Endothelial cell of umbilical vein (primary cell): Measurements from ENCODE around the gene TTLL12. TPM values are rescaled to one million over a fixed set of nuclear protein-coding genes. Genes with fewer than 3 reads are reported as not detected.

Experiments
- BruUV-seq: library from RNA; stranded (reverse); fragments of 400-500 nt; replicated peaks from 2 replicates; lab custom pipeline; 2021; lab: Mats Ljungman, UMichigan
- CTCF ChIA-PET: fragments of 300-600, 350-600 bp; sonication (Branson Sonifier 250); formaldehyde crosslinking; loops from one replicate; lab custom pipeline; 2021; ENCODE audit warnings: antibody characterized with exemption, inconsistent platforms; lab: Charles Lee
- POLR2A ChIA-PET: fragments of 300-600, 350-600 bp; sonication (Branson Sonifier 250); formaldehyde crosslinking; loops from one replicate; lab custom pipeline; 2021; ENCODE audit warnings: antibody characterized with exemption, inconsistent platforms; lab: Charles Lee
- DNase-seq: peaks from one replicate; pipeline ENCODE4 v3.0.0-alpha.2; 2011; ENCODE audit warnings: low read depth, low spot score
- FAIRE-seq: peaks from 2 replicates; lab custom pipeline; 2011; peaks lifted over from hg19 to GRCh38; lab: Jason Lieb, UNC
- H2AFZ ChIP-seq: 2 replicates; pipeline ENCODE4 v1.6.0; 2012; ENCODE audit warnings: low read depth, low read length, control low read depth, inconsistent platforms
- H3K27ac ChIP-seq: 2 replicates; pipeline ENCODE4 v1.5.1; 2011; ENCODE audit warnings: low read depth, mild to moderate bottlenecking, control low read depth, low read length, moderate library complexity; ENCODE audit not compliant: insufficient read depth
- H3K27me3 ChIP-seq, 2 experiments: 2 replicates each; pipeline versions ENCODE4 v1.6.0 to v1.6.1; 2011; ENCODE audit warnings: low read length in 2 of 2, mixed read lengths in 1 of 2; ENCODE audit not compliant: control insufficient read depth in 2 of 2, insufficient read depth in 2 of 2
- H3K36me3 ChIP-seq, 2 experiments: 2 replicates in 1 of 2; 3 replicates in 1 of 2; pipeline ENCODE4 v1.5.1; 2011; ENCODE audit warnings: low read length in 2 of 2, mild to moderate bottlenecking in 1 of 2, moderate library complexity in 1 of 2; ENCODE audit not compliant: control insufficient read depth in 2 of 2, insufficient read depth in 2 of 2; ENCODE audit errors: extremely low read depth in 1 of 2
- H3K4me1 ChIP-seq: 3 replicates; pipeline ENCODE4 v1.5.1; 2011; ENCODE audit warnings: mild to moderate bottlenecking, low read length; ENCODE audit not compliant: control insufficient read depth, insufficient read depth; ENCODE audit errors: extremely low read depth
- H3K4me2 ChIP-seq: 2 replicates; pipeline ENCODE4 v1.6.1; 2011; ENCODE audit warnings: low read length, control low read depth, mixed read lengths; ENCODE audit not compliant: insufficient read depth
- H3K4me3 ChIP-seq, 3 experiments: fragments of 200-600 bp in 1 of 3; sonication (generic), shearing (Covaris generic) in 1 of 3; replicated peaks in 1 of 3; 2 replicates each; pipeline ENCODE4 v1.5.1; 2011 to 2016; ENCODE audit warnings: control low read depth in 3 of 3, low read length in 3 of 3, mild to moderate bottlenecking in 2 of 3, inconsistent platforms in 1 of 3, low read depth in 1 of 3, moderate library complexity in 1 of 3; ENCODE audit not compliant: insufficient read depth in 1 of 3
- H3K79me2 ChIP-seq: 2 replicates; pipeline ENCODE4 v1.6.0; 2012; ENCODE audit warnings: low read length, inconsistent platforms; ENCODE audit not compliant: control insufficient read depth, insufficient read depth
- H3K9ac ChIP-seq: replicated peaks from 2 replicates; pipeline ENCODE3; 2011; ENCODE audit warnings: low read length, control low read depth; ENCODE audit not compliant: insufficient read depth; ENCODE audit errors: extremely low read depth
- H3K9me1 ChIP-seq: replicated peaks from 3 replicates; pipeline ENCODE4 v1.6.0; 2011; ENCODE audit warnings: mild to moderate bottlenecking, low read length; ENCODE audit not compliant: control insufficient read depth, insufficient read depth; ENCODE audit errors: extremely low read depth
- H3K9me3 ChIP-seq: replicated peaks from 2 replicates; pipeline ENCODE4 v1.5.1; 2012; ENCODE audit warnings: low read length, inconsistent platforms; ENCODE audit not compliant: control insufficient read depth, insufficient read depth
- H4K20me1 ChIP-seq: replicated peaks from 2 replicates; pipeline ENCODE3; 2011; ENCODE audit warnings: mild to moderate bottlenecking, low read length; ENCODE audit not compliant: control insufficient read depth, insufficient read depth; ENCODE audit errors: extremely low read depth
- CTCF ChIP-seq, 2 donors: IDR thresholded peaks; 1 replicate in 1 of 2; 2 replicates in 1 of 2; pipeline ENCODE4 v1.5.1; 2011; ENCODE audit warnings: low read length in 2 of 2, mild to moderate bottlenecking in 2 of 2, moderate library complexity in 2 of 2, control low read depth in 1 of 2, inconsistent platforms in 1 of 2, low read depth in 1 of 2; ENCODE audit not compliant: insufficient read depth in 1 of 2; ENCODE audit errors: extremely low read depth in 1 of 2
- EZH2 ChIP-seq: IDR thresholded peaks from 2 replicates; pipeline ENCODE4 v1.6.1; 2012; ENCODE audit warnings: borderline replicate concordance, low read depth, mild to moderate bottlenecking, moderate library complexity, low read length, inconsistent platforms; ENCODE audit not compliant: severe bottlenecking
- FOS ChIP-seq: IDR thresholded peaks from 2 replicates; pipeline ENCODE4 v1.6.1; 2011; ENCODE audit warnings: mild to moderate bottlenecking, low read length, moderate library complexity, borderline replicate concordance; ENCODE audit not compliant: insufficient read depth
- JUN ChIP-seq: IDR thresholded peaks from 2 replicates; pipeline ENCODE4 v1.6.1; 2011; ENCODE audit warnings: borderline replicate concordance, low read depth; ENCODE audit not compliant: insufficient read length, insufficient read depth
- MAX ChIP-seq: IDR thresholded peaks from 2 replicates; pipeline ENCODE4 v1.6.1; 2011; ENCODE audit not compliant: insufficient read depth, insufficient read length
- dilution Hi-C: fragments of 300-500 bp; cut with MboI; formaldehyde crosslinking; loops from one replicate; pipeline ENCODE4 v1.15.0; 2019; ENCODE audit warnings: low sequenced_read_pairs; ENCODE audit not compliant: extremely low pct_ligation_motif_present
- intact Hi-C: fragments of 100-400 bp; cut with micrococcal nuclease; formaldehyde crosslinking; loops from one replicate; pipeline ENCODE4 v1.10.0; 2022
- polyA plus RNA-seq, 4 experiments: library from polyadenylated mRNA; depleted of rRNA in 3 of 4; stranded (reverse) in 3 of 4; unstranded in 1 of 4; fragments of >200 nt; gene quantifications; 2 replicates each; pipeline versions ENCODE4 v1.2.1 to v1.2.3, GENCODE V29; 2011 to 2012; ENCODE audit warnings: missing spikeins in 1 of 4
- total RNA-seq: library from RNA; stranded (reverse); gene quantifications from 2 replicates; pipeline ENCODE4 v1.2.3, GENCODE V29; 2021

The TTLL12 gene
- total and polyA plus RNA-seq, 2 donors (not counting 3 experiments of a cell fraction or from before 2014, with no cell fraction given) = 26.2 to 36.5 TPM

GRCh38 chr22:43176090-43176489 is 10.8 kb downstream of the TTLL12 start:
- no peak for FAIRE-seq
- no peak for DNase-seq
- POLR2A ChIA-PET = no interaction called here
- no peak overlapping the region for H3K9ac ChIP-seq
- CTCF ChIA-PET = no interaction called here
- H3K79me2 ChIP-seq = no peaks in the 10 kb centered on the region
- dilution Hi-C loops (no loop called here), intact Hi-C loops (no loop called here)
- H3K27ac ChIP-seq = no peak overlapping the region
- H3K9me1 ChIP-seq = no peaks in the 10 kb centered on the region
- TF ChIP-seq EZH2 = no peak
- no peak for TF ChIP-seq MAX
- TF ChIP-seq JUN = no peak
- TF ChIP-seq CTCF (IDR thresholded peaks at IDR 0.05; ENCODE audit: extremely low read depth in 1 of 2, insufficient read depth in 1 of 2, low read depth in 1 of 2, low read length in 2 of 2) = no peak
- TF ChIP-seq FOS = no peak
- no peak overlapping the region for H2AFZ ChIP-seq
- no peaks in the 10 kb centered on the region for H3K4me1 ChIP-seq
- no peak overlapping the region for H3K4me3 ChIP-seq
- H4K20me1 ChIP-seq = no peaks in the 10 kb centered on the region
- no peaks in the 10 kb centered on the region for H3K9me3 ChIP-seq
- BruUV-seq = no TSS peak
- H3K4me2 ChIP-seq = no peak overlapping the region
- H3K36me3 ChIP-seq = peaks cover 15 to 21% of the 10 kb centered on the region in 2 experiments
- no peaks in the 10 kb centered on the region for H3K27me3 ChIP-seq
